GM23338 (cell line): ENCODE results near the gene CXCL6. TPM values are rescaled to one million over a fixed set of nuclear protein-coding genes. Genes with fewer than 3 reads are reported as not detected.

Experiments
- ATAC-seq: fragments of 200-7000 bp; cut with Tn5 transposase; 3 replicates; pipeline ENCODE4 v1.9.1; 2020
- DNase-seq: peaks from one replicate; pipeline ENCODE4 v3.0.0-alpha.2; 2015; ENCODE audit warnings: low spot score
- H2AFZ ChIP-seq: fragments of 200-600 bp; sonication (generic); 2 replicates; pipeline ENCODE4 v1.8.0; 2016; ENCODE audit warnings: antibody characterized with exemption, mild to moderate bottlenecking, moderate library complexity
- H3F3A ChIP-seq: fragments of 200-600 bp; sonication (generic); replicated peaks from 2 replicates; pipeline ENCODE4 v1.8.0; 2017; ENCODE audit warnings: antibody characterized with exemption, mixed run types, low read depth
- H3K27ac ChIP-seq: fragments of 200-600 bp; sonication (generic); 2 replicates; pipeline ENCODE4 v1.6.1; 2016; ENCODE audit warnings: low read depth
- H3K27me3 ChIP-seq: fragments of 200-600 bp; sonication (generic); 2 replicates; pipeline ENCODE4 v1.8.0; 2016; ENCODE audit warnings: mild to moderate bottlenecking, mixed run types, moderate library complexity; ENCODE audit not compliant: insufficient read depth
- H3K36me3 ChIP-seq: fragments of 200-600 bp; sonication (generic); 2 replicates; pipeline ENCODE4 v1.8.0; 2016; ENCODE audit warnings: mild to moderate bottlenecking; ENCODE audit not compliant: insufficient read depth
- H3K4me1 ChIP-seq: fragments of 200-600 bp; sonication (generic); 2 replicates; pipeline ENCODE4 v1.8.0; 2016; ENCODE audit warnings: mild to moderate bottlenecking, moderate library complexity; ENCODE audit not compliant: insufficient read depth
- H3K4me2 ChIP-seq: fragments of 200-600 bp; sonication (generic); 2 replicates; pipeline ENCODE4 v1.7.1; 2017; ENCODE audit warnings: mixed run types
- H3K4me3 ChIP-seq: fragments of 200-600 bp; sonication (generic); 2 replicates; pipeline ENCODE4 v1.6.1; 2016; ENCODE audit warnings: mixed run types
- H3K79me2 ChIP-seq: fragments of 200-600 bp; sonication (generic); replicated peaks from 2 replicates; pipeline ENCODE4 v1.8.0; 2017; ENCODE audit warnings: mild to moderate bottlenecking; ENCODE audit not compliant: insufficient read depth
- H3K9me2 ChIP-seq: fragments of 200-600 bp; sonication (generic); 2 replicates; pipeline ENCODE4 v1.8.0; 2017; ENCODE audit not compliant: insufficient read depth
- H4K20me1 ChIP-seq: fragments of 200-600 bp; sonication (generic); replicated peaks from 2 replicates; pipeline ENCODE4 v1.8.0; 2017; ENCODE audit warnings: mild to moderate bottlenecking; ENCODE audit not compliant: insufficient read depth
- H3K27ac Mint-ChIP-seq: 2 replicates; pipeline ENCODE4 v1.8.0; 2020; ENCODE audit warnings: inconsistent platforms, mild to moderate bottlenecking, moderate library complexity, mixed read lengths
- H3K27me3 Mint-ChIP-seq: 3 replicates; pipeline ENCODE4 v1.8.0; 2022; ENCODE audit warnings: low read depth, mild to moderate bottlenecking, moderate library complexity, mixed read lengths, inconsistent platforms; ENCODE audit not compliant: insufficient read depth, poor library complexity
- H3K36me3 Mint-ChIP-seq: 3 replicates; pipeline ENCODE4 v1.8.0; 2021; ENCODE audit warnings: low read depth, mild to moderate bottlenecking, inconsistent platforms, moderate library complexity, mixed read lengths
- H3K4me1 Mint-ChIP-seq: 3 replicates; pipeline ENCODE4 v1.8.0; 2020; ENCODE audit warnings: mild to moderate bottlenecking, inconsistent platforms, mixed read lengths
- H3K4me3 Mint-ChIP-seq: 3 replicates; pipeline ENCODE4 v1.8.0; 2021; ENCODE audit warnings: moderate library complexity, mild to moderate bottlenecking, inconsistent platforms, mixed read lengths
- H3K9me3 Mint-ChIP-seq: 3 replicates; pipeline ENCODE4 v1.8.0; 2020; ENCODE audit warnings: moderate library complexity, mild to moderate bottlenecking, inconsistent platforms, mixed read lengths
- CREB1 ChIP-seq: fragments of 250-450 bp; sonication (Bioruptor Pico); IDR thresholded peaks from 2 replicates; pipeline ENCODE4 v1.5.0; 2020; ENCODE audit warnings: low read depth, mild to moderate bottlenecking, moderate library complexity
- ETS1 ChIP-seq: IDR thresholded peaks from 2 replicates; pipeline ENCODE4 v1.6.1; 2016; ENCODE audit warnings: antibody characterized with exemption
- JUNB ChIP-seq: IDR thresholded peaks from one replicate; pipeline ENCODE4 v1.6.1; 2016; ENCODE audit warnings: antibody characterized with exemption; ENCODE audit not compliant: unreplicated experiment
- POLR2AphosphoS5 ChIP-seq: IDR thresholded peaks from 2 replicates; pipeline ENCODE4 v1.6.1; 2016; ENCODE audit warnings: antibody characterized with exemption, low read depth
- REST ChIP-seq: IDR thresholded peaks from one replicate; pipeline ENCODE4 v1.6.1; 2018; ENCODE audit warnings: antibody characterized with exemption; ENCODE audit not compliant: unreplicated experiment
- STAT1 ChIP-seq: IDR thresholded peaks from one replicate; pipeline ENCODE4 v1.6.1; 2016; ENCODE audit warnings: antibody characterized with exemption; ENCODE audit not compliant: unreplicated experiment
- ZNF331 ChIP-seq: fragments of 250-450 bp; sonication (Bioruptor Pico); IDR thresholded peaks from 2 replicates; pipeline ENCODE4 v1.5.0; 2020; ENCODE audit warnings: low read depth, mild to moderate bottlenecking, moderate library complexity
- ZNF462 ChIP-seq: fragments of 250-450 bp; sonication (Bioruptor Pico); IDR thresholded peaks from 2 replicates; pipeline ENCODE4 v1.5.0; 2020; ENCODE audit warnings: mild to moderate bottlenecking, moderate library complexity
- polyA plus RNA-seq: library from polyadenylated mRNA; unstranded; fragments of >200 nt; fragmentation: Nextera tagmentation; extraction: Ambion mirVana; gene quantifications from 2 replicates; pipeline ENCODE4 v1.2.1, GENCODE V29; 2016
- total RNA-seq: library from RNA; depleted of rRNA; stranded (reverse); fragments of >200 nt; shearing (Covaris generic); gene quantifications from 2 replicates; pipeline ENCODE4 v1.2.3, GENCODE V29; 2014

Gene CXCL6
- total and polyA plus RNA-seq, 2 experiments from 2014 or later, result 7.2 to 11.8 TPM

GRCh38 chr4:73815145-73815544, 21.3 kb upstream of the CXCL6 start (continued):
- TF ChIP-seq REST (no peak), POLR2AphosphoS5 (no peak), ZNF331 (CRISPR knock-in tag) (no peak), JUNB (no peak), ETS1 (no peak), CREB1 (CRISPR knock-in tag) (no peak)

GRCh38 chr4:73816814-73817213, 19.7 kb upstream of the CXCL6 start:
- Mint-ChIP-seq H3K4me3 (no peak overlapping the region), H3K4me1 (peaks cover 21% of the 10 kb centered on the region), H3K9me3 (no peaks in the 10 kb centered on the region), H3K36me3 (no peaks in the 10 kb centered on the region; the same call in 2 of the 3 replicates), H3K27me3 (no peaks in the 10 kb centered on the region), H3K27ac (no peak overlapping the region)
- DNase-seq (no peak), ATAC-seq (no peak)
- no peak overlapping the region for H3K4me2 ChIP-seq
- no peak overlapping the region for H3K4me3 ChIP-seq
- no peaks in the 10 kb centered on the region for H3K79me2 ChIP-seq
- no peak overlapping the region for H3K27ac ChIP-seq
- H4K20me1 ChIP-seq, result no peaks in the 10 kb centered on the region
- H3K36me3 ChIP-seq, result no peaks in the 10 kb centered on the region
- no peak for TF ChIP-seq CREB1 (CRISPR knock-in tag)
- no peak for TF ChIP-seq ZNF331 (CRISPR knock-in tag)
- no peak for TF ChIP-seq ZNF462 (CRISPR knock-in tag)
- TF ChIP-seq JUNB, result no peak
- no peak for TF ChIP-seq STAT1
- H3K4me1 ChIP-seq, result peaks cover 15% of the 10 kb centered on the region
- H3F3A ChIP-seq, result no peaks in the 10 kb centered on the region
- peaks cover 16% of the 10 kb centered on the region for H3K9me2 ChIP-seq
- H3K27me3 ChIP-seq, result no peaks in the 10 kb centered on the region
- no peak overlapping the region; the same call in 1 of the 2 replicates for H2AFZ ChIP-seq
